ENCODE measurements around the gene HIPK2. TPM values are rescaled to one million over a fixed set of nuclear protein-coding genes. Genes with fewer than 3 reads are reported as not detected.

Gene HIPK2
- total and polyA plus RNA-seq, 2 experiments from 2014 or later, result 7.3 to 16.9 TPM

DNA sequence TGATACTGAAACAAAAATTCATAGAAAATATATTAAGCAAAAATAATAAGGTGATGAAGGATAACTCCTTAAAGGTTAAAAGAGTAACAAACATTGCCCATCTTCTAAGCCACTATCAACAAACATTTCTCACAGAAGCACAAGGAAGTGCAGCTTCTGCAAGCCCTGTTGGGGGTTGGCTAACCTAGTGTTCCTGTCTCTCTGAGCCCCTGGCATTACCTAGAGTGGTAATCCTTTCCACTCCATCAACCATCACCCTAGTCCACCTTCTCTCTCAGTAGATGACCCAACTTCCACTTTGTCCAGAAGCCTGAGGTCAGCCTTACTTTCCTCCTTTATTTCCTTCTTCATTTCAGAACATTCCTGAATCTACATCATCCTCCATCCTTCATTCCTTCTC is 59.7 kb downstream of the HIPK2 start:
- H4K20me1 ChIP-seq (replicated peaks; ENCODE audit: insufficient read depth), result 0 out of 2 replicates have a peak, but pooled peaks cover 5% of the 10 kb centered on the region
- H3K79me2 ChIP-seq (replicated peaks; ENCODE audit: insufficient read depth), result peaks cover 8% of the 10 kb centered on the region

More for the DNA sequence above, 59.7 kb downstream of the HIPK2 start:
- no peak for DNase-seq (ENCODE audit: low spot score)
- H3K27ac Mint-ChIP-seq, result no peak overlapping the region
- no peaks in the 10 kb centered on the region for H3K9me3 Mint-ChIP-seq
- Histone ChIP-seq H3K36me3 (ENCODE audit: insufficient read depth) (no peaks in the 10 kb centered on the region), H3K9me2 (ENCODE audit: insufficient read depth) (0 out of 2 replicates have a peak, but pooled peaks cover 10% of the 10 kb centered on the region), H3K27me3 (ENCODE audit: insufficient read depth) (no peaks in the 10 kb centered on the region), H3K27ac (ENCODE audit: low read depth) (no peak overlapping the region), H3K4me1 (ENCODE audit: insufficient read depth) (peaks cover 5% of the 10 kb centered on the region; the same call in 1 of the 2 replicates), H2AFZ (no peak overlapping the region), H3K4me3 (no peak overlapping the region), H3K4me2 (no peak overlapping the region), H3F3A (replicated peaks; ENCODE audit: low read depth) (no peaks in the 10 kb centered on the region)
- peaks cover 20% of the 10 kb centered on the region for H3K4me1 Mint-ChIP-seq
- peaks cover 25% of the 10 kb centered on the region for H3K36me3 Mint-ChIP-seq (ENCODE audit: low read depth)
- peaks cover 8% of the 10 kb centered on the region for H3K27me3 Mint-ChIP-seq (ENCODE audit: insufficient read depth, low read depth, poor library complexity)
- no peak for ATAC-seq
- TF ChIP-seq CREB1 (CRISPR knock-in tag; IDR thresholded peaks at IDR 0.05; ENCODE audit: low read depth), result no peak
- TF ChIP-seq, protein P1, sequence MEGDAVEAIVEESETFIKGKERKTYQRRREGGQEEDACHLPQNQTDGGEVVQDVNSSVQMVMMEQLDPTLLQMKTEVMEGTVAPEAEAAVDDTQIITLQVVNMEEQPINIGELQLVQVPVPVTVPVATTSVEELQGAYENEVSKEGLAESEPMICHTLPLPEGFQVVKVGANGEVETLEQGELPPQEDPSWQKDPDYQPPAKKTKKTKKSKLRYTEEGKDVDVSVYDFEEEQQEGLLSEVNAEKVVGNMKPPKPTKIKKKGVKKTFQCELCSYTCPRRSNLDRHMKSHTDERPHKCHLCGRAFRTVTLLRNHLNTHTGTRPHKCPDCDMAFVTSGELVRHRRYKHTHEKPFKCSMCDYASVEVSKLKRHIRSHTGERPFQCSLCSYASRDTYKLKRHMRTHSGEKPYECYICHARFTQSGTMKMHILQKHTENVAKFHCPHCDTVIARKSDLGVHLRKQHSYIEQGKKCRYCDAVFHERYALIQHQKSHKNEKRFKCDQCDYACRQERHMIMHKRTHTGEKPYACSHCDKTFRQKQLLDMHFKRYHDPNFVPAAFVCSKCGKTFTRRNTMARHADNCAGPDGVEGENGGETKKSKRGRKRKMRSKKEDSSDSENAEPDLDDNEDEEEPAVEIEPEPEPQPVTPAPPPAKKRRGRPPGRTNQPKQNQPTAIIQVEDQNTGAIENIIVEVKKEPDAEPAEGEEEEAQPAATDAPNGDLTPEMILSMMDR (conservative IDR thresholded peaks at IDR 0.05; ENCODE audit: low read depth in 2 of 2), result no peak
- TF ChIP-seq STAT1 (IDR thresholded peaks at IDR 0.05; ENCODE audit: unreplicated experiment), result no peak
- TF ChIP-seq ZNF114 (CRISPR knock-in tag; IDR thresholded peaks at IDR 0.05), result no peak
- no peak for TF ChIP-seq ZNF331 (CRISPR knock-in tag; IDR thresholded peaks at IDR 0.05; ENCODE audit: low read depth)
- TF ChIP-seq POLR2AphosphoS5 (IDR thresholded peaks at IDR 0.05; ENCODE audit: low read depth), result no peak
- no peak for TF ChIP-seq EZH2 (IDR thresholded peaks at IDR 0.05; ENCODE audit: low read depth, unreplicated experiment)
- no peak for TF ChIP-seq EZH2phosphoT487 (IDR thresholded peaks at IDR 0.05; ENCODE audit: unreplicated experiment)
- TF ChIP-seq, protein P2, sequence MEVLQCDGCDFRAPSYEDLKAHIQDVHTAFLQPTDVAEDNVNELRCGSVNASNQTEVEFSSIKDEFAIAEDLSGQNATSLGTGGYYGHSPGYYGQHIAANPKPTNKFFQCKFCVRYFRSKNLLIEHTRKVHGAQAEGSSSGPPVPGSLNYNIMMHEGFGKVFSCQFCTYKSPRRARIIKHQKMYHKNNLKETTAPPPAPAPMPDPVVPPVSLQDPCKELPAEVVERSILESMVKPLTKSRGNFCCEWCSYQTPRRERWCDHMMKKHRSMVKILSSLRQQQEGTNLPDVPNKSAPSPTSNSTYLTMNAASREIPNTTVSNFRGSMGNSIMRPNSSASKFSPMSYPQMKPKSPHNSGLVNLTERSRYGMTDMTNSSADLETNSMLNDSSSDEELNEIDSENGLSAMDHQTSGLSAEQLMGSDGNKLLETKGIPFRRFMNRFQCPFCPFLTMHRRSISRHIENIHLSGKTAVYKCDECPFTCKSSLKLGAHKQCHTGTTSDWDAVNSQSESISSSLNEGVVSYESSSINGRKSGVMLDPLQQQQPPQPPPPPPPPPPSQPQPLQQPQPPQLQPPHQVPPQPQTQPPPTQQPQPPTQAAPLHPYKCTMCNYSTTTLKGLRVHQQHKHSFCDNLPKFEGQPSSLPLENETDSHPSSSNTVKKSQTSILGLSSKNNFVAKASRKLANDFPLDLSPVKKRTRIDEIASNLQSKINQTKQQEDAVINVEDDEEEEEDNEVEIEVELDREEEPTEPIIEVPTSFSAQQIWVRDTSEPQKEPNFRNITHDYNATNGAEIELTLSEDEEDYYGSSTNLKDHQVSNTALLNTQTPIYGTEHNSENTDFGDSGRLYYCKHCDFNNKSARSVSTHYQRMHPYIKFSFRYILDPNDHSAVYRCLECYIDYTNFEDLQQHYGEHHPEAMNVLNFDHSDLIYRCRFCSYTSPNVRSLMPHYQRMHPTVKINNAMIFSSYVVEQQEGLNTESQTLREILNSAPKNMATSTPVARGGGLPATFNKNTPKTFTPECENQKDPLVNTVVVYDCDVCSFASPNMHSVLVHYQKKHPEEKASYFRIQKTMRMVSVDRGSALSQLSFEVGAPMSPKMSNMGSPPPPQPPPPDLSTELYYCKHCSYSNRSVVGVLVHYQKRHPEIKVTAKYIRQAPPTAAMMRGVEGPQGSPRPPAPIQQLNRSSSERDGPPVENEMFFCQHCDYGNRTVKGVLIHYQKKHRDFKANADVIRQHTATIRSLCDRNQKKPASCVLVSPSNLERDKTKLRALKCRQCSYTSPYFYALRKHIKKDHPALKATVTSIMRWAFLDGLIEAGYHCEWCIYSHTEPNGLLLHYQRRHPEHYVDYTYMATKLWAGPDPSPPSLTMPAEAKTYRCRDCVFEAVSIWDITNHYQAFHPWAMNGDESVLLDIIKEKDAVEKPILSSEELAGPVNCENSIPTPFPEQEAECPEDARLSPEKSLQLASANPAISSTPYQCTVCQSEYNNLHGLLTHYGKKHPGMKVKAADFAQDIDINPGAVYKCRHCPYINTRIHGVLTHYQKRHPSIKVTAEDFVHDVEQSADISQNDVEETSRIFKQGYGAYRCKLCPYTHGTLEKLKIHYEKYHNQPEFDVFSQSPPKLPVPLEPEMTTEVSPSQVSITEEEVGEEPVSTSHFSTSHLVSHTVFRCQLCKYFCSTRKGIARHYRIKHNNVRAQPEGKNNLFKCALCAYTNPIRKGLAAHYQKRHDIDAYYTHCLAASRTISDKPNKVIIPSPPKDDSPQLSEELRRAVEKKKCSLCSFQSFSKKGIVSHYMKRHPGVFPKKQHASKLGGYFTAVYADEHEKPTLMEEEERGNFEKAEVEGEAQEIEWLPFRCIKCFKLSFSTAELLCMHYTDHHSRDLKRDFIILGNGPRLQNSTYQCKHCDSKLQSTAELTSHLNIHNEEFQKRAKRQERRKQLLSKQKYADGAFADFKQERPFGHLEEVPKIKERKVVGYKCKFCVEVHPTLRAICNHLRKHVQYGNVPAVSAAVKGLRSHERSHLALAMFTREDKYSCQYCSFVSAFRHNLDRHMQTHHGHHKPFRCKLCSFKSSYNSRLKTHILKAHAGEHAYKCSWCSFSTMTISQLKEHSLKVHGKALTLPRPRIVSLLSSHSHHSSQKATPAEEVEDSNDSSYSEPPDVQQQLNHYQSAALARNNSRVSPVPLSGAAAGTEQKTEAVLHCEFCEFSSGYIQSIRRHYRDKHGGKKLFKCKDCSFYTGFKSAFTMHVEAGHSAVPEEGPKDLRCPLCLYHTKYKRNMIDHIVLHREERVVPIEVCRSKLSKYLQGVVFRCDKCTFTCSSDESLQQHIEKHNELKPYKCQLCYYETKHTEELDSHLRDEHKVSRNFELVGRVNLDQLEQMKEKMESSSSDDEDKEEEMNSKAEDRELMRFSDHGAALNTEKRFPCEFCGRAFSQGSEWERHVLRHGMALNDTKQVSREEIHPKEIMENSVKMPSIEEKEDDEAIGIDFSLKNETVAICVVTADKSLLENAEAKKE (CRISPR knock-in tag; IDR thresholded peaks at IDR 0.05), result no peak
- TF ChIP-seq, protein P3, sequence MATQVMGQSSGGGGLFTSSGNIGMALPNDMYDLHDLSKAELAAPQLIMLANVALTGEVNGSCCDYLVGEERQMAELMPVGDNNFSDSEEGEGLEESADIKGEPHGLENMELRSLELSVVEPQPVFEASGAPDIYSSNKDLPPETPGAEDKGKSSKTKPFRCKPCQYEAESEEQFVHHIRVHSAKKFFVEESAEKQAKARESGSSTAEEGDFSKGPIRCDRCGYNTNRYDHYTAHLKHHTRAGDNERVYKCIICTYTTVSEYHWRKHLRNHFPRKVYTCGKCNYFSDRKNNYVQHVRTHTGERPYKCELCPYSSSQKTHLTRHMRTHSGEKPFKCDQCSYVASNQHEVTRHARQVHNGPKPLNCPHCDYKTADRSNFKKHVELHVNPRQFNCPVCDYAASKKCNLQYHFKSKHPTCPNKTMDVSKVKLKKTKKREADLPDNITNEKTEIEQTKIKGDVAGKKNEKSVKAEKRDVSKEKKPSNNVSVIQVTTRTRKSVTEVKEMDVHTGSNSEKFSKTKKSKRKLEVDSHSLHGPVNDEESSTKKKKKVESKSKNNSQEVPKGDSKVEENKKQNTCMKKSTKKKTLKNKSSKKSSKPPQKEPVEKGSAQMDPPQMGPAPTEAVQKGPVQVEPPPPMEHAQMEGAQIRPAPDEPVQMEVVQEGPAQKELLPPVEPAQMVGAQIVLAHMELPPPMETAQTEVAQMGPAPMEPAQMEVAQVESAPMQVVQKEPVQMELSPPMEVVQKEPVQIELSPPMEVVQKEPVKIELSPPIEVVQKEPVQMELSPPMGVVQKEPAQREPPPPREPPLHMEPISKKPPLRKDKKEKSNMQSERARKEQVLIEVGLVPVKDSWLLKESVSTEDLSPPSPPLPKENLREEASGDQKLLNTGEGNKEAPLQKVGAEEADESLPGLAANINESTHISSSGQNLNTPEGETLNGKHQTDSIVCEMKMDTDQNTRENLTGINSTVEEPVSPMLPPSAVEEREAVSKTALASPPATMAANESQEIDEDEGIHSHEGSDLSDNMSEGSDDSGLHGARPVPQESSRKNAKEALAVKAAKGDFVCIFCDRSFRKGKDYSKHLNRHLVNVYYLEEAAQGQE (IDR thresholded peaks at IDR 0.05; ENCODE audit: unreplicated experiment), result no peak
- no peak for TF ChIP-seq NANOG (IDR thresholded peaks at IDR 0.05; ENCODE audit: borderline replicate concordance)
- TF ChIP-seq, protein P4, sequence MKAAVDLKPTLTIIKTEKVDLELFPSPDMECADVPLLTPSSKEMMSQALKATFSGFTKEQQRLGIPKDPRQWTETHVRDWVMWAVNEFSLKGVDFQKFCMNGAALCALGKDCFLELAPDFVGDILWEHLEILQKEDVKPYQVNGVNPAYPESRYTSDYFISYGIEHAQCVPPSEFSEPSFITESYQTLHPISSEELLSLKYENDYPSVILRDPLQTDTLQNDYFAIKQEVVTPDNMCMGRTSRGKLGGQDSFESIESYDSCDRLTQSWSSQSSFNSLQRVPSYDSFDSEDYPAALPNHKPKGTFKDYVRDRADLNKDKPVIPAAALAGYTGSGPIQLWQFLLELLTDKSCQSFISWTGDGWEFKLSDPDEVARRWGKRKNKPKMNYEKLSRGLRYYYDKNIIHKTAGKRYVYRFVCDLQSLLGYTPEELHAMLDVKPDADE (IDR thresholded peaks at IDR 0.05), result no peak
- TF ChIP-seq JUNB (IDR thresholded peaks at IDR 0.05; ENCODE audit: unreplicated experiment), result no peak
- no peak overlapping the region for H3K4me3 Mint-ChIP-seq

Measured in GM23338 (cell line).